Measurements from ENCODE around the gene HOXC13.

DNA sequence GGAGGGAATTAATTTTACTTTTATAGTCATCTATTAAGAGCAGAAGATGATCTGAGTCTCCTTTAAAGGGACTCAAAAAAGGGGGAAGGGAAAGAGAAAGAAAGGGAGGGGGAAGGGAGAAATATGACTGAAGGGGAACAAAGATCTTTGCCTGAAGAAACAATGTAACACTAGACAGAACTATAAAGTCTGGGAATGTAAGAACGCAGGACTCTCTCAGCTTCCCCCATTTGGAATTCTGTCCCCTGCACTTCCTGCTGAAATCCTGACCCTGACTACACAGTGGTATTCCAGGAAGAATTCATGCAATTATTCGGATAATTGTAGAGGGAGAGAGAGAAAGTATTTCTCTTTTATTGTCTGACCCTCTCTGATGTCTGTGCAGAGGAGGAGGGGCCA lies 25.7 kb downstream of the HOXC13 start:
- TF ChIP-seq, protein P1, sequence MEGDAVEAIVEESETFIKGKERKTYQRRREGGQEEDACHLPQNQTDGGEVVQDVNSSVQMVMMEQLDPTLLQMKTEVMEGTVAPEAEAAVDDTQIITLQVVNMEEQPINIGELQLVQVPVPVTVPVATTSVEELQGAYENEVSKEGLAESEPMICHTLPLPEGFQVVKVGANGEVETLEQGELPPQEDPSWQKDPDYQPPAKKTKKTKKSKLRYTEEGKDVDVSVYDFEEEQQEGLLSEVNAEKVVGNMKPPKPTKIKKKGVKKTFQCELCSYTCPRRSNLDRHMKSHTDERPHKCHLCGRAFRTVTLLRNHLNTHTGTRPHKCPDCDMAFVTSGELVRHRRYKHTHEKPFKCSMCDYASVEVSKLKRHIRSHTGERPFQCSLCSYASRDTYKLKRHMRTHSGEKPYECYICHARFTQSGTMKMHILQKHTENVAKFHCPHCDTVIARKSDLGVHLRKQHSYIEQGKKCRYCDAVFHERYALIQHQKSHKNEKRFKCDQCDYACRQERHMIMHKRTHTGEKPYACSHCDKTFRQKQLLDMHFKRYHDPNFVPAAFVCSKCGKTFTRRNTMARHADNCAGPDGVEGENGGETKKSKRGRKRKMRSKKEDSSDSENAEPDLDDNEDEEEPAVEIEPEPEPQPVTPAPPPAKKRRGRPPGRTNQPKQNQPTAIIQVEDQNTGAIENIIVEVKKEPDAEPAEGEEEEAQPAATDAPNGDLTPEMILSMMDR (IDR thresholded peaks at IDR 0.05; ENCODE audit: poor library complexity), result no peak
- TF ChIP-seq EZH2phosphoT487 (IDR thresholded peaks at IDR 0.05; ENCODE audit: low read depth, severe bottlenecking, unreplicated experiment), result peak; percentile 21
